HepG2 (cell line): Measurements from ENCODE around the gene CFAP210. TPM values are rescaled to one million over a fixed set of nuclear protein-coding genes. Genes with fewer than 3 reads are reported as not detected.

Source experiments
- EED ChIP-seq: sonication (generic); formaldehyde crosslinking; IDR thresholded peaks from 2 replicates; pipeline ENCODE4 v1.5.0; 2020; ENCODE audit warnings: mild to moderate bottlenecking, missing genetic modification reagents
- ELF3 ChIP-seq: IDR thresholded peaks from 2 replicates; pipeline ENCODE4 v1.6.1; 2016; ENCODE audit warnings: missing genetic modification reagents, missing compliant biosample characterization
- FOXJ3 ChIP-seq: sonication (generic); formaldehyde crosslinking; IDR thresholded peaks from 2 replicates; pipeline ENCODE4 v1.4.0; 2020; ENCODE audit warnings: missing genetic modification reagents, mild to moderate bottlenecking, borderline replicate concordance
- GFI1 ChIP-seq: sonication (generic); formaldehyde crosslinking; IDR thresholded peaks from 2 replicates; pipeline ENCODE4 v1.5.0; 2020; ENCODE audit warnings: missing genetic modification reagents, mild to moderate bottlenecking, borderline replicate concordance
- HDAC1 ChIP-seq: sonication (generic); formaldehyde crosslinking; IDR thresholded peaks from 2 replicates; pipeline ENCODE4 v1.5.1; 2020; ENCODE audit warnings: mild to moderate bottlenecking, missing genetic modification reagents
- HNF4G ChIP-seq, 2 experiments: sonication (generic) in 1 of 2; formaldehyde crosslinking in 1 of 2; IDR thresholded peaks; 2 replicates each; pipeline versions ENCODE4 v1.4.0 to v1.6.1; 2011 to 2020; ENCODE audit warnings: borderline replicate concordance in 2 of 2, low read depth in 2 of 2, mild to moderate bottlenecking in 2 of 2, low read length in 1 of 2, missing genetic modification reagents in 1 of 2, moderate library complexity in 1 of 2
- NCOA5 ChIP-seq: sonication (generic); formaldehyde crosslinking; IDR thresholded peaks from 2 replicates; pipeline ENCODE4 v1.4.0; 2020; ENCODE audit warnings: missing genetic modification reagents
- NFIB ChIP-seq: sonication (generic); formaldehyde crosslinking; IDR thresholded peaks from 2 replicates; pipeline ENCODE4 v1.9.0; 2021; ENCODE audit warnings: missing genetic modification reagents, mild to moderate bottlenecking, borderline replicate concordance
- NRL ChIP-seq: sonication (generic); formaldehyde crosslinking; IDR thresholded peaks from 2 replicates; pipeline ENCODE4 v1.5.0; 2020; ENCODE audit warnings: missing genetic modification reagents, mild to moderate bottlenecking, moderate library complexity, borderline replicate concordance
- SALL2 ChIP-seq: sonication (generic); formaldehyde crosslinking; IDR thresholded peaks from 2 replicates; pipeline ENCODE4 v1.8.1; 2023; ENCODE audit warnings: mild to moderate bottlenecking, missing genetic modification reagents, inconsistent platforms
- SNAPC2 ChIP-seq: sonication (generic); formaldehyde crosslinking; IDR thresholded peaks from 2 replicates; pipeline ENCODE4 v1.8.1; 2022; ENCODE audit warnings: mild to moderate bottlenecking, missing genetic modification reagents
- ZNF34 ChIP-seq: sonication (generic); formaldehyde crosslinking; IDR thresholded peaks from 2 replicates; pipeline ENCODE4 v1.4.0; 2020; ENCODE audit warnings: mild to moderate bottlenecking, missing genetic modification reagents, borderline replicate concordance
- ZNF558 ChIP-seq: sonication (generic); formaldehyde crosslinking; IDR thresholded peaks from 2 replicates; pipeline ENCODE4 v1.9.0; 2022; ENCODE audit warnings: mild to moderate bottlenecking, missing genetic modification reagents, borderline replicate concordance
- ZSCAN20 ChIP-seq: sonication (generic); formaldehyde crosslinking; IDR thresholded peaks from 2 replicates; pipeline ENCODE4 v1.4.0; 2020; ENCODE audit warnings: missing genetic modification reagents, mild to moderate bottlenecking, borderline replicate concordance
- polyA plus RNA-seq, 8 experiments: library from polyadenylated mRNA; depleted of rRNA in 3 of 8; stranded (reverse) in 7 of 8; unstranded in 1 of 8; fragments of >200 nt; fragmentation: Illumina TruSeq in 4 of 8; extraction: Trizol in 4 of 8; gene quantifications; 2 replicates each; pipeline versions ENCODE4 v1.2.1 to v1.2.3, GENCODE V29; 2011 to 2016; ENCODE audit warnings: low read depth in 4 of 8, missing spikeins in 1 of 8, mixed read lengths in 1 of 8; ENCODE audit not compliant: insufficient read depth in 1 of 8
- total RNA-seq, 5 experiments: library from RNA; depleted of rRNA; stranded (reverse); fragments of >200 nt; fragmentation: Illumina TruSeq; extraction: Trizol; gene quantifications; 2 replicates each; pipeline ENCODE4 v1.2.3, GENCODE V29; 2016; ENCODE audit warnings: low read depth in 1 of 5
- TF ChIP-seq, protein P1 (sequence below): sonication (generic); formaldehyde crosslinking; IDR thresholded peaks from 2 replicates; pipeline ENCODE4 v1.5.1; 2020; ENCODE audit warnings: mild to moderate bottlenecking, missing genetic modification reagents, moderate library complexity
- TF ChIP-seq, protein P2 (sequence below): sonication (generic); formaldehyde crosslinking; IDR thresholded peaks from 2 replicates; pipeline ENCODE4 v1.4.0; 2020; ENCODE audit warnings: missing genetic modification reagents
- TF ChIP-seq, protein P3 (sequence below): IDR thresholded peaks from 2 replicates; pipeline ENCODE4 v1.6.1; 2012; ENCODE audit warnings: inconsistent platforms
- TF ChIP-seq, protein P4 (sequence below): IDR thresholded peaks from 2 replicates; pipeline ENCODE4 v1.4.0; 2020; ENCODE audit warnings: mild to moderate bottlenecking, missing genetic modification reagents

CFAP210 gene
- total and polyA plus RNA-seq, 2 of the 13 experiments (the other 11 are each of a cell fraction or from before 2014, with no cell fraction given) = 0.18 TPM; not detected in 1

DNA sequence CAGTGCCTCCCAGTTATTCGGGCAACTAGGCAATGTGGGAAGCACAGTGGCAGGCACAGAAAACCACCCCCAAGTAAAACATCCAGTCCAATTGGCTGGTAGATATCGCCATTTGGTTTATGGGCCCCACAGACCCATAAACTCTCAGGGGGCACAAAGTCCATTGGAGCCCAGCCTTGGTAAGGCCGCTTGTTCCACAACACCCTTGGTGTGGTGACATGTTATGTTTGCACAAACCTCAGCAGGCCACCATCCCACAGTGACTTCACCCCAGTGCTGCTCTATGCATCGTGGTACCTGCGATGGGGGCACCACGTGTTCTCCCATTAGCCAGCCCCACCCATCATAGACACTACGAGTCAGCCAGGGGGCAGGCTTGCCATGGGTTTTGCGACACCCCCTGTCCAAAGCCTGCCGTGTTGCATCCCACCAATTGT lies 18.6 kb upstream of the CFAP210 start (continued):
- TF ChIP-seq, protein P1, sequence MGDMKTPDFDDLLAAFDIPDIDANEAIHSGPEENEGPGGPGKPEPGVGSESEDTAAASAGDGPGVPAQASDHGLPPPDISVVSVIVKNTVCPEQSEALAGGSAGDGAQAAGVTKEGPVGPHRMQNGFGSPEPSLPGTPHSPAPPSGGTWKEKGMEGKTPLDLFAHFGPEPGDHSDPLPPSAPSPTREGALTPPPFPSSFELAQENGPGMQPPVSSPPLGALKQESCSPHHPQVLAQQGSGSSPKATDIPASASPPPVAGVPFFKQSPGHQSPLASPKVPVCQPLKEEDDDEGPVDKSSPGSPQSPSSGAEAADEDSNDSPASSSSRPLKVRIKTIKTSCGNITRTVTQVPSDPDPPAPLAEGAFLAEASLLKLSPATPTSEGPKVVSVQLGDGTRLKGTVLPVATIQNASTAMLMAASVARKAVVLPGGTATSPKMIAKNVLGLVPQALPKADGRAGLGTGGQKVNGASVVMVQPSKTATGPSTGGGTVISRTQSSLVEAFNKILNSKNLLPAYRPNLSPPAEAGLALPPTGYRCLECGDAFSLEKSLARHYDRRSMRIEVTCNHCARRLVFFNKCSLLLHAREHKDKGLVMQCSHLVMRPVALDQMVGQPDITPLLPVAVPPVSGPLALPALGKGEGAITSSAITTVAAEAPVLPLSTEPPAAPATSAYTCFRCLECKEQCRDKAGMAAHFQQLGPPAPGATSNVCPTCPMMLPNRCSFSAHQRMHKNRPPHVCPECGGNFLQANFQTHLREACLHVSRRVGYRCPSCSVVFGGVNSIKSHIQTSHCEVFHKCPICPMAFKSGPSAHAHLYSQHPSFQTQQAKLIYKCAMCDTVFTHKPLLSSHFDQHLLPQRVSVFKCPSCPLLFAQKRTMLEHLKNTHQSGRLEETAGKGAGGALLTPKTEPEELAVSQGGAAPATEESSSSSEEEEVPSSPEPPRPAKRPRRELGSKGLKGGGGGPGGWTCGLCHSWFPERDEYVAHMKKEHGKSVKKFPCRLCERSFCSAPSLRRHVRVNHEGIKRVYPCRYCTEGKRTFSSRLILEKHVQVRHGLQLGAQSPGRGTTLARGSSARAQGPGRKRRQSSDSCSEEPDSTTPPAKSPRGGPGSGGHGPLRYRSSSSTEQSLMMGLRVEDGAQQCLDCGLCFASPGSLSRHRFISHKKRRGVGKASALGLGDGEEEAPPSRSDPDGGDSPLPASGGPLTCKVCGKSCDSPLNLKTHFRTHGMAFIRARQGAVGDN = peak; percentile 35; the same call in 1 of the 2 replicates
- TF ChIP-seq HDAC1 (CRISPR knock-in tag) = no peak
- TF ChIP-seq, protein P2, sequence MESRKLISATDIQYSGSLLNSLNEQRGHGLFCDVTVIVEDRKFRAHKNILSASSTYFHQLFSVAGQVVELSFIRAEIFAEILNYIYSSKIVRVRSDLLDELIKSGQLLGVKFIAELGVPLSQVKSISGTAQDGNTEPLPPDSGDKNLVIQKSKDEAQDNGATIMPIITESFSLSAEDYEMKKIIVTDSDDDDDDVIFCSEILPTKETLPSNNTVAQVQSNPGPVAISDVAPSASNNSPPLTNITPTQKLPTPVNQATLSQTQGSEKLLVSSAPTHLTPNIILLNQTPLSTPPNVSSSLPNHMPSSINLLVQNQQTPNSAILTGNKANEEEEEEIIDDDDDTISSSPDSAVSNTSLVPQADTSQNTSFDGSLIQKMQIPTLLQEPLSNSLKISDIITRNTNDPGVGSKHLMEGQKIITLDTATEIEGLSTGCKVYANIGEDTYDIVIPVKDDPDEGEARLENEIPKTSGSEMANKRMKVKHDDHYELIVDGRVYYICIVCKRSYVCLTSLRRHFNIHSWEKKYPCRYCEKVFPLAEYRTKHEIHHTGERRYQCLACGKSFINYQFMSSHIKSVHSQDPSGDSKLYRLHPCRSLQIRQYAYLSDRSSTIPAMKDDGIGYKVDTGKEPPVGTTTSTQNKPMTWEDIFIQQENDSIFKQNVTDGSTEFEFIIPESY (CRISPR knock-in tag) = peak; percentile 80
- TF ChIP-seq EED = peak; percentile 37; the same call in 1 of the 2 replicates
- TF ChIP-seq NFIB (CRISPR knock-in tag) = no peak
- peak; percentile 36; the same call in 1 of the 2 replicates for TF ChIP-seq HNF4G (IDR thresholded peaks at IDR 0.05; ENCODE audit: borderline replicate concordance, low read depth, low read length)
- TF ChIP-seq HNF4G (CRISPR knock-in tag; IDR thresholded peaks at IDR 0.05; ENCODE audit: borderline replicate concordance, low read depth) = no peak
- TF ChIP-seq SALL2 = no peak
- no peak for TF ChIP-seq ZSCAN20 (CRISPR knock-in tag)
- TF ChIP-seq, protein P3, sequence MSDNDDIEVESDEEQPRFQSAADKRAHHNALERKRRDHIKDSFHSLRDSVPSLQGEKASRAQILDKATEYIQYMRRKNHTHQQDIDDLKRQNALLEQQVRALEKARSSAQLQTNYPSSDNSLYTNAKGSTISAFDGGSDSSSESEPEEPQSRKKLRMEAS = 0 out of 2 replicates have a peak, but pooled peaks have one; percentile 35
- TF ChIP-seq FOXJ3 (CRISPR knock-in tag) = no peak
- peak; percentile 78 for TF ChIP-seq GFI1 (CRISPR knock-in tag)
- TF ChIP-seq ZNF558 (CRISPR knock-in tag) = no peak
- TF ChIP-seq ZNF34 (CRISPR knock-in tag) = 0 out of 2 replicates have a peak, but pooled peaks have one; percentile 23
- TF ChIP-seq NRL = peak; percentile 49; the same call in 1 of the 2 replicates
- TF ChIP-seq NCOA5 (CRISPR knock-in tag) = no peak
- TF ChIP-seq, protein P4, sequence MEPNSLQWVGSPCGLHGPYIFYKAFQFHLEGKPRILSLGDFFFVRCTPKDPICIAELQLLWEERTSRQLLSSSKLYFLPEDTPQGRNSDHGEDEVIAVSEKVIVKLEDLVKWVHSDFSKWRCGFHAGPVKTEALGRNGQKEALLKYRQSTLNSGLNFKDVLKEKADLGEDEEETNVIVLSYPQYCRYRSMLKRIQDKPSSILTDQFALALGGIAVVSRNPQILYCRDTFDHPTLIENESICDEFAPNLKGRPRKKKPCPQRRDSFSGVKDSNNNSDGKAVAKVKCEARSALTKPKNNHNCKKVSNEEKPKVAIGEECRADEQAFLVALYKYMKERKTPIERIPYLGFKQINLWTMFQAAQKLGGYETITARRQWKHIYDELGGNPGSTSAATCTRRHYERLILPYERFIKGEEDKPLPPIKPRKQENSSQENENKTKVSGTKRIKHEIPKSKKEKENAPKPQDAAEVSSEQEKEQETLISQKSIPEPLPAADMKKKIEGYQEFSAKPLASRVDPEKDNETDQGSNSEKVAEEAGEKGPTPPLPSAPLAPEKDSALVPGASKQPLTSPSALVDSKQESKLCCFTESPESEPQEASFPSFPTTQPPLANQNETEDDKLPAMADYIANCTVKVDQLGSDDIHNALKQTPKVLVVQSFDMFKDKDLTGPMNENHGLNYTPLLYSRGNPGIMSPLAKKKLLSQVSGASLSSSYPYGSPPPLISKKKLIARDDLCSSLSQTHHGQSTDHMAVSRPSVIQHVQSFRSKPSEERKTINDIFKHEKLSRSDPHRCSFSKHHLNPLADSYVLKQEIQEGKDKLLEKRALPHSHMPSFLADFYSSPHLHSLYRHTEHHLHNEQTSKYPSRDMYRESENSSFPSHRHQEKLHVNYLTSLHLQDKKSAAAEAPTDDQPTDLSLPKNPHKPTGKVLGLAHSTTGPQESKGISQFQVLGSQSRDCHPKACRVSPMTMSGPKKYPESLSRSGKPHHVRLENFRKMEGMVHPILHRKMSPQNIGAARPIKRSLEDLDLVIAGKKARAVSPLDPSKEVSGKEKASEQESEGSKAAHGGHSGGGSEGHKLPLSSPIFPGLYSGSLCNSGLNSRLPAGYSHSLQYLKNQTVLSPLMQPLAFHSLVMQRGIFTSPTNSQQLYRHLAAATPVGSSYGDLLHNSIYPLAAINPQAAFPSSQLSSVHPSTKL (CRISPR knock-in tag) = 0 out of 2 replicates have a peak, but pooled peaks have one; percentile 18
- TF ChIP-seq SNAPC2 (CRISPR knock-in tag) = no peak
- no peak for TF ChIP-seq ELF3
